Gastrocnemius medialis (tissue), 4 donors: ENCODE measurements around the gene SIKE1.

Experiments used
- CTCF ChIP-seq, 5 experiments: fragments of 450-650 bp in 3 of 5; fragments of 200-600 bp in 2 of 5; sonication (generic) in 2 of 5; IDR thresholded peaks in 4 of 5; conservative IDR thresholded peaks in 1 of 5; 1 replicate in 4 of 5; 2 replicates in 1 of 5; pipeline ENCODE4 v1.5.1; 2016 to 2019; ENCODE audit warnings: antibody characterized with exemption in 5 of 5, mild to moderate bottlenecking in 3 of 5, moderate library complexity in 3 of 5
- POLR2A ChIP-seq, 2 donors: fragments of 450-650 bp; IDR thresholded peaks; one replicate each; pipeline ENCODE4 v1.6.1; 2017; ENCODE audit warnings: antibody characterized with exemption in 2 of 2, mild to moderate bottlenecking in 2 of 2, moderate library complexity in 2 of 2

GRCh38 chr1:114771992-114772391 lies 8.5 kb downstream of the SIKE1 start:
- TF ChIP-seq POLR2A (IDR thresholded peaks at IDR 0.05) (no peak), CTCF (IDR thresholded peaks at IDR 0.05 in 4 of 5, conservative IDR thresholded peaks at IDR 0.05 in 1 of 5) (no peak)
